ENCODE measurements around the gene NCAPD2. TPM values are rescaled to one million over a fixed set of nuclear protein-coding genes. Genes with fewer than 3 reads are reported as not detected.
"Not testable (repeated sequence)": the region's sequence is repeated elsewhere in the genome, so short reads cannot be mapped to it uniquely, and the experiment has no call there.

NCAPD2 gene
- total RNA-seq, 1 donor from 2014 or later: 113 TPM

- Histone ChIP-seq H3K27me3 (no peaks in the 10 kb centered on the region), H3K4me3 (peak overlapping the region; percentile 89), H3K9me3 (ENCODE audit: low read depth) (no peaks in the 10 kb centered on the region), H3F3A (ENCODE audit: low read depth) (peaks cover 93% of the 10 kb centered on the region), H3K4me1 (peaks cover 24% of the 10 kb centered on the region), H3K9ac (no peak overlapping the region), H2AFZ (replicated peaks) (no peak overlapping the region), H3K4me2 (peak overlapping the region; percentile 99), H3K36me3 (peaks cover 6% of the 10 kb centered on the region), H4K20me1 (ENCODE audit: low read depth) (peaks cover 74% of the 10 kb centered on the region), H3K27ac (no peak overlapping the region), H3K79me2 (ENCODE audit: low read depth) (peaks cover 48% of the 10 kb centered on the region)
- peak overlapping the region; percentile 95 for H3K4me3 Mint-ChIP-seq
- H3K27me3 Mint-ChIP-seq (ENCODE audit: insufficient read depth, low read depth): peaks cover 18% of the 10 kb centered on the region
- TF ChIP-seq EZH2phosphoT487 (IDR thresholded peaks at IDR 0.05) (no peak), EZH2 (IDR thresholded peaks at IDR 0.05) (no peak), CTCF (IDR thresholded peaks at IDR 0.05) (no peak)
- no peaks in the 10 kb centered on the region for H3K9me3 Mint-ChIP-seq
- no peak for DNase-seq (ENCODE audit: low spot score)
- H3K36me3 Mint-ChIP-seq: peaks cover 20% of the 10 kb centered on the region
- no peak overlapping the region for H3K27ac Mint-ChIP-seq
- peaks cover 49% of the 10 kb centered on the region for H3K4me1 Mint-ChIP-seq
These were observed 43.1 kb downstream of the NCAPD2 start for GRCh38 chr12:6536894-6537579.

GRCh38 chr12:6537580-6538419 lies 43.9 kb downstream of the NCAPD2 start:
- H3K9ac ChIP-seq; H3K4me3 ChIP-seq; H2AFZ ChIP-seq (replicated peaks); H3K27me3 ChIP-seq; H3K36me3 ChIP-seq; H3K9me3 Mint-ChIP-seq; H3K9me3 ChIP-seq (ENCODE audit: low read depth): not testable (repeated sequence)
- DNase-seq (ENCODE audit: low spot score): peak; percentile 84
- H3K4me2 ChIP-seq: peak overlapping the region; percentile 99
- H3K4me1 ChIP-seq: peaks cover 16% of the 10 kb centered on the region
- peaks cover 85% of the 10 kb centered on the region for H3F3A ChIP-seq (ENCODE audit: low read depth)
- peak; percentile 85 for TF ChIP-seq CTCF (IDR thresholded peaks at IDR 0.05)
- H3K4me3 Mint-ChIP-seq: peak overlapping the region; percentile 95
- H3K4me1 Mint-ChIP-seq: peaks cover 46% of the 10 kb centered on the region
- peak overlapping the region; percentile 80 for H3K27ac Mint-ChIP-seq
- H4K20me1 ChIP-seq (ENCODE audit: low read depth): peaks cover 71% of the 10 kb centered on the region
- peaks cover 15% of the 10 kb centered on the region for H3K27me3 Mint-ChIP-seq (ENCODE audit: insufficient read depth, low read depth)
- H3K79me2 ChIP-seq (ENCODE audit: low read depth): peaks cover 46% of the 10 kb centered on the region
- H3K27ac ChIP-seq: peak overlapping the region; percentile 55
- H3K36me3 Mint-ChIP-seq: peaks cover 20% of the 10 kb centered on the region

- peaks cover 11% of the 10 kb centered on the region for H3K4me1 ChIP-seq
- no peak overlapping the region for H3K9ac ChIP-seq
- Mint-ChIP-seq H3K36me3 (peaks cover 20% of the 10 kb centered on the region), H3K27me3 (ENCODE audit: insufficient read depth, low read depth) (peaks cover 15% of the 10 kb centered on the region), H3K4me3 (peak overlapping the region; percentile 95), H3K4me1 (peaks cover 41% of the 10 kb centered on the region), H3K27ac (no peak overlapping the region), H3K9me3 (no peaks in the 10 kb centered on the region)
- peaks cover 6% of the 10 kb centered on the region for H3K36me3 ChIP-seq
- peaks cover 77% of the 10 kb centered on the region for H3F3A ChIP-seq (ENCODE audit: low read depth)
- TF ChIP-seq EZH2phosphoT487 (IDR thresholded peaks at IDR 0.05) (no peak), EZH2 (IDR thresholded peaks at IDR 0.05) (no peak), CTCF (IDR thresholded peaks at IDR 0.05) (no peak)
- peaks cover 71% of the 10 kb centered on the region for H4K20me1 ChIP-seq (ENCODE audit: low read depth)
- DNase-seq (ENCODE audit: low spot score): no peak
- peak overlapping the region; percentile 55 for H3K27ac ChIP-seq
- H3K4me2 ChIP-seq: no peak overlapping the region
- no peak overlapping the region for H2AFZ ChIP-seq (replicated peaks)
- H3K4me3 ChIP-seq: no peak overlapping the region
- peaks cover 38% of the 10 kb centered on the region for H3K79me2 ChIP-seq (ENCODE audit: low read depth)
- H3K9me3 ChIP-seq (ENCODE audit: low read depth): no peaks in the 10 kb centered on the region
- H3K27me3 ChIP-seq: no peaks in the 10 kb centered on the region
These were observed 44.8 kb downstream of the NCAPD2 start for GRCh38 chr12:6538420-6539313.

Data from neural progenitor cell (in vitro differentiated cells).